ENCODE results near the gene FIS1.
"Not testable (repeated sequence)": the region's sequence is repeated elsewhere in the genome, so short reads cannot be mapped to it uniquely, and the experiment has no call there.

The FIS1 gene

GRCh38 chr7:101287032-101287431 is 42.2 kb upstream of the FIS1 start:
- H3K4me3 ChIP-seq (replicated peaks; ENCODE audit: low read depth, low read length): no peak overlapping the region
- TF ChIP-seq CTCF (IDR thresholded peaks at IDR 0.05; ENCODE audit: low read depth, low read length, missing control alignments): no peak
- no peak for DNase-seq (ENCODE audit: extremely low read depth, low read depth)

- not testable (repeated sequence) for DNase-seq (ENCODE audit: extremely low read depth, low read depth); H3K4me3 ChIP-seq (replicated peaks; ENCODE audit: low read depth, low read length)
These were observed 41.0 kb upstream of the FIS1 start for GRCh38 chr7:101285880-101286279.

- no peak for DNase-seq (ENCODE audit: extremely low read depth, low read depth)
- H3K4me3 ChIP-seq (replicated peaks; ENCODE audit: low read depth, low read length): no peak overlapping the region
- TF ChIP-seq CTCF (IDR thresholded peaks at IDR 0.05; ENCODE audit: low read depth, low read length, missing control alignments): no peak
These were observed 40.3 kb upstream of the FIS1 start for GRCh38 chr7:101285171-101285570.

- not testable (repeated sequence) for DNase-seq (ENCODE audit: extremely low read depth, low read depth); H3K4me3 ChIP-seq (replicated peaks; ENCODE audit: low read depth, low read length)
These were observed 36.0 kb upstream of the FIS1 start for GRCh38 chr7:101280912-101281311.

GRCh38 chr7:101278461-101279292 is 33.8 kb upstream of the FIS1 start:
- H3K4me3 ChIP-seq (replicated peaks; ENCODE audit: low read depth, low read length): no peak overlapping the region
- DNase-seq (ENCODE audit: extremely low read depth, low read depth): no peak
- no peak for TF ChIP-seq CTCF (IDR thresholded peaks at IDR 0.05; ENCODE audit: low read depth, low read length, missing control alignments)

GRCh38 chr7:101277155-101277554 is 32.3 kb upstream of the FIS1 start:
- TF ChIP-seq CTCF (IDR thresholded peaks at IDR 0.05; ENCODE audit: low read depth, low read length, missing control alignments): no peak
- no peak overlapping the region for H3K4me3 ChIP-seq (replicated peaks; ENCODE audit: low read depth, low read length)
- no peak for DNase-seq (ENCODE audit: extremely low read depth, low read depth)

GRCh38 chr7:101273206-101273605 is 28.3 kb upstream of the FIS1 start:
- no peak for TF ChIP-seq CTCF (IDR thresholded peaks at IDR 0.05; ENCODE audit: low read depth, low read length, missing control alignments)
- no peak for DNase-seq (ENCODE audit: extremely low read depth, low read depth)
- no peak overlapping the region for H3K4me3 ChIP-seq (replicated peaks; ENCODE audit: low read depth, low read length)

- TF ChIP-seq CTCF (IDR thresholded peaks at IDR 0.05; ENCODE audit: low read depth, low read length, missing control alignments): no peak
These were observed 26.1 kb upstream of the FIS1 start for GRCh38 chr7:101271021-101271420.

More at GRCh38 chr7:101271021-101271420, 26.1 kb upstream of the FIS1 start:
- H3K4me3 ChIP-seq (replicated peaks; ENCODE audit: low read depth, low read length): no peak overlapping the region
- DNase-seq (ENCODE audit: extremely low read depth, low read depth): no peak

All from HFF-Myc (cell line).